CD8-positive, alpha-beta memory T cell (primary cell): ENCODE measurements around the gene EMP2. TPM values are rescaled to one million over a fixed set of nuclear protein-coding genes. Genes with fewer than 3 reads are reported as not detected.
A peak's percentile ranks its signal among the peaks of the same experiment; 100 is the strongest.
"Not testable (repeated sequence)": the region's sequence is repeated elsewhere in the genome, so short reads cannot be mapped to it uniquely, and the experiment has no call there.

Experiments
- CTCF ChIA-PET: fragments of 350-600 bp; sonication (Branson Sonifier 250); formaldehyde crosslinking; loops from one replicate; lab custom pipeline; 2021; ENCODE audit warnings: antibody characterized with exemption; lab: Charles Lee
- POLR2A ChIA-PET: fragments of 350-600 bp; sonication (Branson Sonifier 250); formaldehyde crosslinking; loops from one replicate; lab custom pipeline; 2021; ENCODE audit warnings: antibody characterized with exemption; lab: Charles Lee
- DNase-seq, 5 donors: peaks; one replicate each; pipeline versions ENCODE4 v3.0.0 to v3.0.0-alpha.2; 2020 to 2022; ENCODE audit warnings: mixed read lengths in 1 of 5
- H3K27ac ChIP-seq: one replicate; pipeline ENCODE4 v1.7.0; 2013; ENCODE audit warnings: low read depth, mild to moderate bottlenecking, low read length, moderate library complexity
- H3K27me3 ChIP-seq: 2 replicates; pipeline ENCODE4 v1.7.0; 2013; ENCODE audit warnings: low read length, mild to moderate bottlenecking; ENCODE audit not compliant: insufficient read depth, poor library complexity, severe bottlenecking
- H3K36me3 ChIP-seq: 2 replicates; pipeline ENCODE4 v1.7.0; 2013; ENCODE audit warnings: mild to moderate bottlenecking, low read length, moderate library complexity; ENCODE audit not compliant: insufficient read depth
- H3K4me1 ChIP-seq: 2 replicates; pipeline ENCODE4 v1.7.0; 2013; ENCODE audit warnings: mild to moderate bottlenecking, low read length, moderate library complexity; ENCODE audit not compliant: insufficient read depth
- H3K4me3 ChIP-seq: 2 replicates; pipeline ENCODE4 v1.7.0; 2013; ENCODE audit warnings: mild to moderate bottlenecking, low read length
- H3K9me3 ChIP-seq: 2 replicates; pipeline ENCODE4 v1.7.0; 2013; ENCODE audit warnings: mild to moderate bottlenecking, low read length
- H3K27ac Mint-ChIP-seq, 8 donors: one replicate each; pipeline ENCODE4 v1.8.0; 2020 to 2021; ENCODE audit warnings: mixed read lengths in 8 of 8, mild to moderate bottlenecking in 6 of 8, inconsistent platforms in 3 of 8, moderate library complexity in 3 of 8
- H3K27me3 Mint-ChIP-seq, 2 donors: one replicate each; pipeline ENCODE4 v1.8.0; 2020 to 2021; ENCODE audit warnings: mixed read lengths in 2 of 2, mild to moderate bottlenecking in 1 of 2, moderate library complexity in 1 of 2
- H3K36me3 Mint-ChIP-seq, 3 donors: one replicate each; pipeline ENCODE4 v1.8.0; 2020 to 2021; ENCODE audit warnings: mixed read lengths in 3 of 3, inconsistent platforms in 1 of 3, mild to moderate bottlenecking in 1 of 3
- H3K4me1 Mint-ChIP-seq, 3 donors: one replicate each; pipeline ENCODE4 v1.8.0; 2020 to 2021; ENCODE audit warnings: mixed read lengths in 3 of 3, inconsistent platforms in 1 of 3, mild to moderate bottlenecking in 1 of 3
- H3K4me3 Mint-ChIP-seq, 7 donors: one replicate each; pipeline ENCODE4 v1.8.0; 2020 to 2021; ENCODE audit warnings: mixed read lengths in 7 of 7, mild to moderate bottlenecking in 6 of 7, moderate library complexity in 4 of 7, inconsistent platforms in 2 of 7
- H3K9me3 Mint-ChIP-seq, 5 donors: one replicate each; pipeline ENCODE4 v1.8.0; 2020 to 2022; ENCODE audit warnings: mixed read lengths in 5 of 5, mild to moderate bottlenecking in 3 of 5, moderate library complexity in 2 of 5, inconsistent platforms in 1 of 5
- polyA plus RNA-seq: library from polyadenylated mRNA; unstranded; fragments of 300-500 nt; fragmentation: Illumina TruSeq; gene quantifications from one replicate; pipeline ENCODE4 v1.2.3, GENCODE V29; 2021
- total RNA-seq, 2 experiments: library from RNA; stranded (reverse); gene quantifications; one replicate each; pipeline ENCODE4 v1.2.3, GENCODE V29; 2021

The EMP2 gene
- total and polyA plus RNA-seq, 3 experiments from 2014 or later = not detected

DNA sequence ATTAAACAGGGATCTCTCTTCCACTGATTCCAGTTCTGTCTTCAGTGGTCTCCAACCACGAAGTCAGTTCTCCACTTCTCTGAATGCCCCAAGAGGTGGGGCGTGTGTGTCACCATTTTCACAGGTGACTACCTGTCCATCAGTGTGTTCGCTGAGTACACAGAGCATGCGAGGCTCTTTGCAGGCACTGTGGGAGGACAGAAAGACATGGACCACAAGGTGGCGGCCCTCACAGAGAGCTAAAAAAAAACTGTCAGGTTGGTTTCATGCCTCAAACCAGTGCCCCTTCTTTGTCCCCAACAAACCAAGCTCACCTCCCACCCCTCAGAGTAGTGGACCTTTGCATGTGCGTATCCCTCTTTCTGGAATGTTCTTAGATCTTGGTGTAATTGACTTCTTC is 13.8 kb downstream of the EMP2 start:
- Histone ChIP-seq H3K27ac (no peak overlapping the region), H3K27me3 (no peaks in the 10 kb centered on the region), H3K9me3 (no peaks in the 10 kb centered on the region), H3K36me3 (no peaks in the 10 kb centered on the region), H3K4me3 (no peak overlapping the region), H3K4me1 (no peaks in the 10 kb centered on the region)
- CTCF ChIA-PET = no interaction called here
- DNase-seq = no peak
- Mint-ChIP-seq H3K9me3 (peaks cover 0 to 6% (median 0%) of the 10 kb centered on the region in 5 donors), H3K36me3 (no peaks in the 10 kb centered on the region), H3K27me3 (peaks cover 9 to 27% of the 10 kb centered on the region in 2 donors), H3K4me3 (no peak overlapping the region), H3K4me1 (no peaks in the 10 kb centered on the region), H3K27ac (peak overlapping the region in 1 of 8 donors; percentile 11)
- POLR2A ChIA-PET = no interaction called here

DNA sequence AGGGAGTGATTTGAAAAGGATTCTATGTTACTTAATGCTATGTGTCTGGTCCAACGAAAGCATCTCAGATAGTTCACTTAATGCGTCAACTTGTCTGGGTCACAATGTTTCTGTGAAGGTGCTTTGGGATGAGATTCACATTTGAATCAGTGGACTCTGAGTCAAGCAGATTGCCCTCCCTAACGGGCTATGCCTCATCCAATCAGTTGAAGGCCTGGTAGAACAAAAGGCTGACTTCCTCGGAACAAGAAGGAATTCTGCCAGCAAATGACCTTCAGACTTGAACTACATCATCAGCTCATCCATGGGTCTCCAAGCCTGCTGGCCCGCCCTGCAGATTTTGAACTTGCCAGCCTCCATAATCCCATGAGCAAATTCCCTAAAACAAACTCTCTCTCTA is 15.2 kb downstream of the EMP2 start:
- H3K27ac Mint-ChIP-seq = peak overlapping the region in 1 of 8 donors; percentile 10

DNA sequence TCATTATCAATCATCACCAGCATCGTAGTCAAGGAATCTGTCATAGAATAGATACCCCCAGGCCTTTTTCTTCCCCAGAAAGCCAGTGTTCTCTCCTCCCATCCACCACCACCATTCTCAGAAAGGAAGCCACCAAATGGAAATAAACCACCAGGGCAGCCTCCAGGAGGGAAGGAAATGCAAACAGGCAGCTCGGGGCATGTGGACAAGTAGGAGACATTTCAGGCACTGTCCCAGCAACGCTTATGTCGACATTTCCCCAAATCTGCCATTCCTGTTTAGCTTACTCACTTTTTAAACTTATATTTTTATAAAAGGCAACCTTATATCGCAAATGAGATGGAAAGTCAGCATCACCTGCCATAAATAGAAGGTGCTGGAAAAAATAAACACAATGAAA is 15.8 kb downstream of the EMP2 start:
- ChIA-PET CTCF (no interaction called here), POLR2A (no interaction called here)
- H3K4me3 Mint-ChIP-seq = no peak overlapping the region
- Histone ChIP-seq H3K9me3 (no peaks in the 10 kb centered on the region), H3K36me3 (no peaks in the 10 kb centered on the region), H3K27me3 (no peaks in the 10 kb centered on the region), H3K4me1 (no peaks in the 10 kb centered on the region), H3K27ac (no peak overlapping the region), H3K4me3 (no peak overlapping the region)
- H3K27ac Mint-ChIP-seq = no peak overlapping the region
- no peaks in the 10 kb centered on the region for H3K4me1 Mint-ChIP-seq
- peaks cover 9 to 43% of the 10 kb centered on the region in 2 donors for H3K27me3 Mint-ChIP-seq
- peaks cover 0 to 6% (median 4%) of the 10 kb centered on the region in 5 donors for H3K9me3 Mint-ChIP-seq
- no peak for DNase-seq
- H3K36me3 Mint-ChIP-seq = no peaks in the 10 kb centered on the region

More for the DNA sequence above, 15.2 kb downstream of the EMP2 start:
- Mint-ChIP-seq H3K27me3 (peaks cover 9 to 39% of the 10 kb centered on the region in 2 donors), H3K36me3 (no peaks in the 10 kb centered on the region), H3K4me1 (no peaks in the 10 kb centered on the region), H3K4me3 (no peak overlapping the region), H3K9me3 (peaks cover 0 to 6% (median 4%) of the 10 kb centered on the region in 5 donors)
- Histone ChIP-seq H3K27ac (no peak overlapping the region), H3K4me3 (no peak overlapping the region), H3K27me3 (no peaks in the 10 kb centered on the region), H3K9me3 (no peaks in the 10 kb centered on the region), H3K4me1 (no peaks in the 10 kb centered on the region), H3K36me3 (no peaks in the 10 kb centered on the region)
- CTCF ChIA-PET = no interaction called here
- DNase-seq = no peak
- POLR2A ChIA-PET = no interaction called here

DNA sequence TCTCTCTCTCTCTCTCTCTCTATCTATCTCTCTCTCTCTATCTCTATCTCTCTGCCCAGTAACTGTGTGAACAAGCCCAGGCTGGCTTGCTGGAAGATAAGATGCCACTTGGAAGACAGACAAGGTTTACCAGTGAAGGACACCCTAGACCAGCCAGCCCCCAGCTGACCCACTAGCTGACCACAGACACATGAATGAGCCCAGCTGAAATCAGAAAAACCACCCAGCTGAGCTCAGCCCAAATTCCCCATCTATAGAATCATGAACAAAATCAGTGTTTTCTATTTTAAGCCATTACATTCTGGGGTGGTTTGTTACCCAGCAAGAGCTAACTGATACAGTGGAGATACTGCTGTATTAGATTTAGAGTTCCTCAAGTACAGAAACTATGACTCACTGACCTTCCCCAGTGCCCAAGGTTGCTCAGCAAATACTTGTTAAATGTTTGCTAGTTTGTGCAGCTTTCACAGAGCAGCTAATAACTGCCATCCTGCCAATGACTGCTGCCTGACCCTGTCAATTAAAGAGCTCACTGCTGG is 18.0 kb downstream of the EMP2 start:
- Histone ChIP-seq H3K9me3 (no peaks in the 10 kb centered on the region), H3K4me3 (no peak overlapping the region), H3K27me3 (no peaks in the 10 kb centered on the region), H3K36me3 (no peaks in the 10 kb centered on the region), H3K27ac (no peak overlapping the region), H3K4me1 (no peaks in the 10 kb centered on the region)
- H3K36me3 Mint-ChIP-seq = no peaks in the 10 kb centered on the region
- H3K27ac Mint-ChIP-seq = no peak overlapping the region
- peaks cover 6 to 49% of the 10 kb centered on the region in 2 donors for H3K27me3 Mint-ChIP-seq
- peaks cover 0 to 6% (median 4%) of the 10 kb centered on the region in 5 donors for H3K9me3 Mint-ChIP-seq
- no peak overlapping the region for H3K4me3 Mint-ChIP-seq
- no peak for DNase-seq
- H3K4me1 Mint-ChIP-seq = no peaks in the 10 kb centered on the region
- ChIA-PET POLR2A (no interaction called here), CTCF (no interaction called here)

DNA sequence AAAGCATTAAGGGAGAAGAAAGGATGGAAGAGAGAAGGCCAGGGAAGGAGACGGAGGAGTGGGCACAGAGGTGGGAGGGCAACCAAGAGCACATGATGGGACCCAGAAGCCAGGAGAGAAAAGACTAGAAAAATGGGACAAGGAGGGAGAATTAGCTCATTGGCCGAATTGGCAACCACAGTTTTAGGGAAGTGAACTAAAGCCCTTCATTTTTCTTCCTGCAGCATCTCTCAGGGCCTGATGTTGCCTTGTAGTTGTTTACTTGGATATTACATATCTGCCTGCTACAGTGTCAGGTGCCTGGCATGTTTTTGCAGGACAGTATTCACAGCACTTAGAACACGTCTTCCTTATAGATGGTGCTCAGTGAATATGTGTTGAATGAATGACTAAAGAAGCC is 19.0 kb downstream of the EMP2 start:
- Mint-ChIP-seq H3K4me3 (peak overlapping the region in 1 of 7 donors; percentile 35), H3K4me1 (no peaks in the 10 kb centered on the region)

DNA sequence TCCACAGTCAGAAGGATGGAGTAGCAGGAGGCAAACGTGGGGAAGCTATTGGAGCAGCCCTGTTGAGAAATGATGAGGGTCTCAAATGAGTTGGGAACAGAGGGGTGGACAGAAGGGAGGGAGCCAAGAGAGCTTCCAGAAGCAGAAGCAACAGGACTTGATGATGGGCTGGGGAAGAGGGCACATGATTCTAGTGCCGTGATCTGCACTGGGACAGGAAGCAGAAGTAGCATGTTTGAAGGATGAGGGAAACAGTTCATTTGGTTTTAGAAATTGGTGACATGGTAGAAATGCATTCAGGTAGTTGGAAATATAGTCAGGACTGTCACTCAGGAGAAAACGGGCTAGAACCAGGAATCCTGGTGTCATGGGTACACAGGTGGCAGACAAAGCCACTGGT is 19.4 kb downstream of the EMP2 start:
- Histone ChIP-seq H3K4me1 (no peaks in the 10 kb centered on the region), H3K27ac (no peak overlapping the region), H3K4me3 (no peak overlapping the region), H3K36me3 (no peaks in the 10 kb centered on the region), H3K27me3 (no peaks in the 10 kb centered on the region), H3K9me3 (no peaks in the 10 kb centered on the region)
- Mint-ChIP-seq H3K36me3 (no peaks in the 10 kb centered on the region), H3K9me3 (peaks cover 0 to 8% (median 4%) of the 10 kb centered on the region in 5 donors), H3K4me3 (peak overlapping the region in 1 of 7 donors; percentile 35), H3K27ac (no peak overlapping the region), H3K4me1 (no peaks in the 10 kb centered on the region), H3K27me3 (peaks cover 9 to 51% of the 10 kb centered on the region in 2 donors)
- no peak for DNase-seq
- CTCF ChIA-PET = no interaction called here
- POLR2A ChIA-PET = no interaction called here

More for the DNA sequence above, 19.0 kb downstream of the EMP2 start:
- H3K27ac Mint-ChIP-seq = no peak overlapping the region
- peaks cover 9 to 50% of the 10 kb centered on the region in 2 donors for H3K27me3 Mint-ChIP-seq
- Histone ChIP-seq H3K27ac (no peak overlapping the region), H3K4me1 (no peaks in the 10 kb centered on the region), H3K27me3 (no peaks in the 10 kb centered on the region), H3K9me3 (no peaks in the 10 kb centered on the region), H3K4me3 (no peak overlapping the region), H3K36me3 (no peaks in the 10 kb centered on the region)
- peaks cover 0 to 6% (median 4%) of the 10 kb centered on the region in 5 donors for H3K9me3 Mint-ChIP-seq
- ChIA-PET POLR2A (no interaction called here), CTCF (no interaction called here)
- no peak for DNase-seq
- H3K36me3 Mint-ChIP-seq = no peaks in the 10 kb centered on the region

DNA sequence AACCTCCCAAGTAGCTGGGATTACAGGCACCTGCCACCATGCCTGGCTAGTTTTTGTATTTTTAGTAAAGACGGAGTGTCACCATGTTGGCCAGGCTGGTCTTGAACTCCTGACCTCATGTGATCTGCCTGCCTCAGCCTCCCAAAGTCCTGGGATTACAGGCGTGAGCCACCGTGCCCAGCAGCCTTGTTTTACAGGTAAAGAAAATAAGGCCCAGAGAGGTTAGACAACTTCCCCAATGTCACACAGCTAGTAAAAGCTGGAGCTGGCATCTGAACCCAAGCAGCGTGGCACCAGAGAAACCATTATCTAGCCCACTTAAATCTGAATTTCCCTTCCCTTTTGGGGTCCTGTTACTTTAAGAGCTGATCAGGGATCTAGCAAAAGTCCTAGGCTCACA is 20.6 kb downstream of the EMP2 start:
- DNase-seq, H3K9me3 Mint-ChIP-seq, H3K4me1 Mint-ChIP-seq, CTCF ChIA-PET, H3K27ac Mint-ChIP-seq, H3K27me3 ChIP-seq, H3K4me3 Mint-ChIP-seq, H3K36me3 Mint-ChIP-seq, H3K27ac ChIP-seq, H3K36me3 ChIP-seq, H3K4me1 ChIP-seq, H3K9me3 ChIP-seq, H3K4me3 ChIP-seq, POLR2A ChIA-PET: not testable (repeated sequence)
- H3K27me3 Mint-ChIP-seq = peaks cover 11 to 55% of the 10 kb centered on the region in 2 donors

DNA sequence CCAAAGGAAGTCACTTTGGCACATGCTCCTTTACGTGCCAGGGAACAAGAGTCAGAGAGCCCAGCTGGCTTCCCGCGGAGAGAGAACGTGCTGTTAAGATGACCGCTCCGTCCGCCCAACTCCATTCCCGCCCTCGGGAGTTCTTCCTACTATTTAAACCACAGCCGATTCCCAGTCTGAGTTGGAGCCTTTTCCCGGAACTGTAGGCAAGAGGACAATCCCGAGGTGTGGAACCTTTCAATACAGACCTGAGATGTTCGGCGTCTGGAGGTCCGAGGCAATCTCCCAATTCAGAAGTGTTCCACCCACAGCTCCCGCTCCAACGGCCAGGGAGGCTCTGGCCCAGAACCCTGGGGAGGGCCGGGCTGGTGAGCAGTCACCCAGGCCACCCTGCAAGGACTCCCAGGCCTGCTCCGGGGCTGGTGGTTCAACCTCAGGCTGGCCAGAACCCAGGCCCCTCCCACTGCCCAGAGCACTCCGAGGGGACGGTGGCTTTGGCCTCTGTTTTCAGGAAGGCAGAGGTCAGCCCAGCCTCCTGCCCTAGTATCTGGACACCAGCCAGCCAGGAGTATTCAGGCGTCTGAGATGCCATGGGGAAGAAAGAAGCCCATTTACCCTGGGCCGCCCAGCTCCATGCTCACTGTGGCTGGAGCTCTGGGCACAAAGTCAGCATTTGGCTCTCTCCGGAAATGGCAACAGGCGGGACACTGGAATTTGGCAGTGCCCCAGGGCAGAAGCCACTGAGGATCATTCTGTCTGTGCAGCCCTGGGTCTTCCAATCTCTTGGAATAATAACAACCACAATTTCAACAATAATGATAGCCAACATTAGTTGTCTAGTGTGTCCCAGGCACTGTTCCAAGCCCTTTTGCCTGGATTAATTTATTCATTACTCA is 21.4 kb downstream of the EMP2 start:
- H3K4me3 ChIP-seq = no peak overlapping the region
- no peak overlapping the region for H3K27ac Mint-ChIP-seq

More for the DNA sequence above, 21.4 kb downstream of the EMP2 start:
- no peaks in the 10 kb centered on the region for H3K36me3 ChIP-seq
- CTCF ChIA-PET = no interaction called here
- Mint-ChIP-seq H3K4me1 (no peaks in the 10 kb centered on the region), H3K27me3 (peaks cover 13 to 60% of the 10 kb centered on the region in 2 donors), H3K4me3 (no peak overlapping the region), H3K36me3 (no peaks in the 10 kb centered on the region), H3K9me3 (peaks cover 0 to 8% (median 4%) of the 10 kb centered on the region in 5 donors)
- no peaks in the 10 kb centered on the region for H3K27me3 ChIP-seq
- no peak overlapping the region for H3K27ac ChIP-seq
- no peak for DNase-seq
- H3K9me3 ChIP-seq = no peaks in the 10 kb centered on the region
- POLR2A ChIA-PET = no interaction called here
- no peaks in the 10 kb centered on the region for H3K4me1 ChIP-seq
